Thoracic aorta (tissue), 2 donors: ENCODE results near the gene CMTM7. TPM values are rescaled to one million over a fixed set of nuclear protein-coding genes. Genes with fewer than 3 reads are reported as not detected.

Experiments
- ATAC-seq: fragments of 150-250 bp; one replicate; pipeline ENCODE4 v1.8.0; 2017; ENCODE audit warnings: low read depth; ENCODE audit not compliant: insufficient number of reproducible peaks, low FRiP score
- DNase-seq: peaks from one replicate; pipeline ENCODE4 v3.0.0-alpha.2; 2020; ENCODE audit warnings: low spot score
- H3K27ac ChIP-seq, 2 donors: fragments of 200-600 bp; sonication (generic); 1 replicate in 1 of 2; 2 replicates in 1 of 2; pipeline ENCODE4 v1.5.1; 2016; ENCODE audit warnings: mild to moderate bottlenecking in 2 of 2, moderate library complexity in 2 of 2
- H3K27me3 ChIP-seq: fragments of 200-600 bp; sonication (generic); replicated peaks from 2 replicates; pipeline ENCODE4 v1.6.0; 2016; ENCODE audit warnings: mild to moderate bottlenecking; ENCODE audit not compliant: insufficient read depth
- H3K36me3 ChIP-seq: fragments of 200-600 bp; sonication (generic); one replicate; pipeline ENCODE4 v1.5.1; 2016
- H3K4me1 ChIP-seq, 2 donors: fragments of 200-600 bp; sonication (generic); 1 replicate in 1 of 2; 2 replicates in 1 of 2; pipeline versions ENCODE4 v1.5.1 to v1.6.0; 2016; ENCODE audit warnings: low read depth in 2 of 2, mild to moderate bottlenecking in 1 of 2; ENCODE audit not compliant: control insufficient read depth in 1 of 2
- H3K4me3 ChIP-seq: fragments of 200-600 bp; sonication (generic); 2 replicates; pipeline ENCODE4 v1.5.1; 2016; ENCODE audit warnings: mild to moderate bottlenecking
- H3K9me3 ChIP-seq: fragments of 200-600 bp; sonication (generic); 2 replicates; pipeline ENCODE4 v1.5.1; 2016
- CTCF ChIP-seq: fragments of 200-600 bp; sonication (generic); IDR thresholded peaks from one replicate; pipeline ENCODE4 v1.5.1; 2019; ENCODE audit warnings: antibody characterized with exemption
- total RNA-seq, 2 donors: library from RNA; depleted of rRNA; stranded (reverse); fragments of >200 nt; gene quantifications; one replicate each; pipeline versions ENCODE4 v1.1.0 to v1.2.3, GENCODE V29; 2016

CMTM7 gene
- total RNA-seq, 2 donors from 2014 or later: 10.3 to 21.5 TPM

- Histone ChIP-seq H3K27me3 (no peaks in the 10 kb centered on the region), H3K9me3 (no peaks in the 10 kb centered on the region), H3K4me1 (peaks cover 19 to 34% of the 10 kb centered on the region in 2 donors), H3K4me3 (no peak overlapping the region), H3K27ac (peak overlapping the region; percentile 24 to 64), H3K36me3 (no peaks in the 10 kb centered on the region)
- ATAC-seq (peak; percentile 92), DNase-seq (peak; percentile 77)
- no peak for TF ChIP-seq CTCF
Measured at GRCh38 chr3:32421991-32422859, 30.6 kb downstream of the CMTM7 start.

GRCh38 chr3:32422943-32423342 lies 31.3 kb downstream of the CMTM7 start:
- Histone ChIP-seq H3K36me3 (no peaks in the 10 kb centered on the region), H3K4me1 (peaks cover 19 to 34% of the 10 kb centered on the region in 2 donors), H3K9me3 (no peaks in the 10 kb centered on the region), H3K27me3 (no peaks in the 10 kb centered on the region), H3K4me3 (no peak overlapping the region), H3K27ac (no peak overlapping the region)
- ATAC-seq (no peak), DNase-seq (no peak)
- no peak for TF ChIP-seq CTCF

- H3K36me3 ChIP-seq: no peaks in the 10 kb centered on the region
- no peak for ATAC-seq
- H3K27ac ChIP-seq: no peak overlapping the region
- TF ChIP-seq CTCF: no peak
- H3K27me3 ChIP-seq: no peaks in the 10 kb centered on the region
- H3K4me1 ChIP-seq: peaks cover 19 to 34% of the 10 kb centered on the region in 2 donors
- no peak for DNase-seq
- H3K9me3 ChIP-seq: no peaks in the 10 kb centered on the region
- no peak overlapping the region for H3K4me3 ChIP-seq
Measured at GRCh38 chr3:32423534-32423933, 31.9 kb downstream of the CMTM7 start.

- Histone ChIP-seq H3K9me3 (no peaks in the 10 kb centered on the region), H3K27me3 (no peaks in the 10 kb centered on the region), H3K4me3 (no peak overlapping the region), H3K4me1 (peaks cover 19 to 34% of the 10 kb centered on the region in 2 donors), H3K27ac (no peak overlapping the region), H3K36me3 (no peaks in the 10 kb centered on the region)
- ATAC-seq: no peak
- no peak for TF ChIP-seq CTCF
- no peak for DNase-seq
Measured at GRCh38 chr3:32423956-32424557, 32.4 kb downstream of the CMTM7 start.

GRCh38 chr3:32424581-32425250 lies 33.1 kb downstream of the CMTM7 start:
- Histone ChIP-seq H3K4me3 (no peak overlapping the region), H3K27ac (no peak overlapping the region), H3K9me3 (no peaks in the 10 kb centered on the region), H3K36me3 (no peaks in the 10 kb centered on the region), H3K27me3 (no peaks in the 10 kb centered on the region), H3K4me1 (peaks cover 19 to 34% of the 10 kb centered on the region in 2 donors)
- ATAC-seq (no peak), DNase-seq (no peak)
- TF ChIP-seq CTCF: no peak
